ENCODE measurements around the gene LAMTOR4. TPM values are rescaled to one million over a fixed set of nuclear protein-coding genes. Genes with fewer than 3 reads are reported as not detected.

The LAMTOR4 gene
- total RNA-seq, 1 donor from 2014 or later, result 133 TPM

- Mint-ChIP-seq H3K27ac (peak within 1 kb of the TSS; percentile 81), H3K9me3 (no peaks in the 10 kb centered on the region), H3K36me3 (ENCODE audit: low read depth) (peaks cover 26% of the 10 kb centered on the region), H3K4me3 (peak within 1 kb of the TSS; percentile 81), H3K4me1 (ENCODE audit: low read depth) (peaks cover 49% of the 10 kb centered on the region), H3K27me3 (ENCODE audit: insufficient read depth) (no peaks in the 10 kb centered on the region)
- intact Hi-C loops (cut with micrococcal nuclease), result loop anchor here (1.0 to 2.0 kb wide), 4 partner anchors 9 to 114 kb away; partner anchors contain the start of genes GPC2, LAMTOR4 and STAG3
- DNase-seq (ENCODE audit: low spot score), result peak; percentile 89
These were observed 9.7 kb downstream of the LAMTOR4 start, which contains the start of gene TRAPPC14 for GRCh38 chr7:100158229-100159098. Gene TRAPPC14 (minus strand): TSS chr7:100158723. CDS start chr7:100158499, 224 bp downstream.

GRCh38 chr7:100159099-100159623 lies 10.4 kb downstream of the LAMTOR4 start:
- Mint-ChIP-seq H3K27ac (peak overlapping the region; percentile 81), H3K36me3 (ENCODE audit: low read depth) (peaks cover 22% of the 10 kb centered on the region), H3K27me3 (ENCODE audit: insufficient read depth) (no peaks in the 10 kb centered on the region), H3K4me1 (ENCODE audit: low read depth) (peaks cover 56% of the 10 kb centered on the region), H3K9me3 (no peaks in the 10 kb centered on the region), H3K4me3 (peak overlapping the region; percentile 81)
- intact Hi-C loops (cut with micrococcal nuclease), result loop anchor here (2.0 kb wide), 1 partner anchor 114 kb away; no protein-coding TSS in a partner anchor
- no peak for DNase-seq (ENCODE audit: low spot score)

GRCh38 chr7:100160067-100160466 lies 11.3 kb downstream of the LAMTOR4 start:
- no peaks in the 10 kb centered on the region for H3K27me3 Mint-ChIP-seq (ENCODE audit: insufficient read depth)
- peaks cover 59% of the 10 kb centered on the region for H3K4me1 Mint-ChIP-seq (ENCODE audit: low read depth)
- no peaks in the 10 kb centered on the region for H3K9me3 Mint-ChIP-seq
- H3K27ac Mint-ChIP-seq, result no peak overlapping the region
- H3K36me3 Mint-ChIP-seq (ENCODE audit: low read depth), result peaks cover 20% of the 10 kb centered on the region
- H3K4me3 Mint-ChIP-seq, result peak overlapping the region; percentile 37
- intact Hi-C loops (cut with micrococcal nuclease), result no loop called here
- no peak for DNase-seq (ENCODE audit: low spot score)

DNA sequence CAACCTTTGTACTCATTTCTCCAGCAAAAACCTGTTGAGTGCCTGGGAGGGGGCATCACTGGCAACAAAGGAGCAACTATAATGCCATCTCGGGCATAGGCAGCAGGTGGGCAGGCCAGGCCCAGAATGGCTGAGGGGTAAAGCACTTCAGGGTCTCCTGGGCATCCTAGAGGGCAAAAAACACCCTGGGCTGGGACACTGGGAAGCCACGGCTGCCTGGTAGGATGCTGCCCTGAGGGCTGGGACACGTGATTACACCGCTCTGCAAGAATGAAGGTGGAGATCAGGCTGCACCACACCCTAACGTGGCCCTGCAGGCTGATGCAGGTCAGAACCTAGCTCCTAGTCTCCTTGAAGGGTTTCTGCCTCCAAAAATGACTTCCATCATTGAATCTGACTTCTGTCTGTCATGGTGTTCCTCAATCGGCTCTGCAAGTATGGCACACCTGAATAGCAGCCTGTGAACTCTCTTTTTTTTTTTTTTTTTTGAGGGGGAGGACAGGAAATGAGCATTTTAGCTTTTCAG lies 14.4 kb downstream of the LAMTOR4 start:
- Mint-ChIP-seq H3K4me1 (ENCODE audit: low read depth) (peaks cover 57% of the 10 kb centered on the region), H3K9me3 (no peaks in the 10 kb centered on the region), H3K4me3 (peak overlapping the region; percentile 55), H3K27me3 (ENCODE audit: insufficient read depth) (peaks cover 7% of the 10 kb centered on the region), H3K27ac (no peak overlapping the region), H3K36me3 (ENCODE audit: low read depth) (no peaks in the 10 kb centered on the region)
- no peak for DNase-seq (ENCODE audit: low spot score)
- intact Hi-C loops (cut with micrococcal nuclease), result no loop called here

DNA sequence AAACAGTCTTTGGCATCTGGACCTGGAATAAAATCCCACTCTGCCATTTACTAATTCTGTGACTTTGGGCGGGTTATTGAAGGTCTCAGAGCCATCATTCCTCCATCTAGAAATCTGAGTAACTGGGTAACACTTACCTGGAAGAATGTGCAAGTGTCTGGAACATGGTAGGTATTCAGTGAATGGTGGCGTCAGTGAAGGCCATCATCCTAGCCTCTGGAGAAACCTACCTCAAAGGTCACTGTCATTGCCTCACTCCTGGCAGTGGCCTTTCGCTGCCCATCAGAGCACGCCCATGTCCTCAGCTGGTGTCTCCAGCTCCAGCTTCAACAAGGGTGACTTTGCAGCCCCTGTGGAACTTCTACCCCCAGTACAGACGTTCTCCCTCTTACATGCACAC lies 15.2 kb downstream of the LAMTOR4 start:
- H3K4me1 Mint-ChIP-seq (ENCODE audit: low read depth), result peaks cover 63% of the 10 kb centered on the region
- intact Hi-C loops (cut with micrococcal nuclease), result no loop called here
- no peaks in the 10 kb centered on the region for H3K9me3 Mint-ChIP-seq
- peaks cover 10% of the 10 kb centered on the region for H3K27me3 Mint-ChIP-seq (ENCODE audit: insufficient read depth)
- H3K4me3 Mint-ChIP-seq, result no peak overlapping the region
- H3K36me3 Mint-ChIP-seq (ENCODE audit: low read depth), result no peaks in the 10 kb centered on the region
- H3K27ac Mint-ChIP-seq, result peak overlapping the region; percentile 27
- no peak for DNase-seq (ENCODE audit: low spot score)

- no peaks in the 10 kb centered on the region for H3K36me3 Mint-ChIP-seq (ENCODE audit: low read depth)
- H3K4me1 Mint-ChIP-seq (ENCODE audit: low read depth), result peaks cover 76% of the 10 kb centered on the region
- intact Hi-C loops (cut with micrococcal nuclease), result loop anchor here (5.0 kb wide), 1 partner anchor 41 kb away; no protein-coding TSS in a partner anchor
- peak overlapping the region; percentile 59 for H3K27ac Mint-ChIP-seq
- no peaks in the 10 kb centered on the region for H3K9me3 Mint-ChIP-seq
- DNase-seq (ENCODE audit: low spot score), result peak; percentile 31
- H3K27me3 Mint-ChIP-seq (ENCODE audit: insufficient read depth), result peaks cover 20% of the 10 kb centered on the region
- peak overlapping the region; percentile 78 for H3K4me3 Mint-ChIP-seq
These were observed 17.7 kb downstream of the LAMTOR4 start for GRCh38 chr7:100166317-100166940.

GRCh38 chr7:100166970-100167911 lies 18.5 kb downstream of the LAMTOR4 start:
- H3K27me3 Mint-ChIP-seq (ENCODE audit: insufficient read depth), result peaks cover 24% of the 10 kb centered on the region
- peak overlapping the region; percentile 59 for H3K27ac Mint-ChIP-seq
- no peaks in the 10 kb centered on the region for H3K9me3 Mint-ChIP-seq
- peaks cover 76% of the 10 kb centered on the region for H3K4me1 Mint-ChIP-seq (ENCODE audit: low read depth)
- intact Hi-C loops (cut with micrococcal nuclease), result loop anchor here (1.0 to 5.0 kb wide), 2 partner anchors 9 to 40 kb away; partner anchors contain the start of gene TRAPPC14
- no peak for DNase-seq (ENCODE audit: low spot score)
- peak overlapping the region; percentile 78 for H3K4me3 Mint-ChIP-seq
- H3K36me3 Mint-ChIP-seq (ENCODE audit: low read depth), result peaks cover 2% of the 10 kb centered on the region

GRCh38 chr7:100167912-100168323 lies 19.2 kb downstream of the LAMTOR4 start:
- peaks cover 24% of the 10 kb centered on the region for H3K27me3 Mint-ChIP-seq (ENCODE audit: insufficient read depth)
- peaks cover 2% of the 10 kb centered on the region for H3K36me3 Mint-ChIP-seq (ENCODE audit: low read depth)
- intact Hi-C loops (cut with micrococcal nuclease), result loop anchor here (1.0 to 5.0 kb wide), 3 partner anchors 9 to 39 kb away; partner anchors contain the start of genes GPC2, STAG3 and TRAPPC14
- H3K9me3 Mint-ChIP-seq, result no peaks in the 10 kb centered on the region
- peaks cover 71% of the 10 kb centered on the region for H3K4me1 Mint-ChIP-seq (ENCODE audit: low read depth)
- no peak for DNase-seq (ENCODE audit: low spot score)
- H3K27ac Mint-ChIP-seq, result peak overlapping the region; percentile 38
- H3K4me3 Mint-ChIP-seq, result peak overlapping the region; percentile 78

DNA sequence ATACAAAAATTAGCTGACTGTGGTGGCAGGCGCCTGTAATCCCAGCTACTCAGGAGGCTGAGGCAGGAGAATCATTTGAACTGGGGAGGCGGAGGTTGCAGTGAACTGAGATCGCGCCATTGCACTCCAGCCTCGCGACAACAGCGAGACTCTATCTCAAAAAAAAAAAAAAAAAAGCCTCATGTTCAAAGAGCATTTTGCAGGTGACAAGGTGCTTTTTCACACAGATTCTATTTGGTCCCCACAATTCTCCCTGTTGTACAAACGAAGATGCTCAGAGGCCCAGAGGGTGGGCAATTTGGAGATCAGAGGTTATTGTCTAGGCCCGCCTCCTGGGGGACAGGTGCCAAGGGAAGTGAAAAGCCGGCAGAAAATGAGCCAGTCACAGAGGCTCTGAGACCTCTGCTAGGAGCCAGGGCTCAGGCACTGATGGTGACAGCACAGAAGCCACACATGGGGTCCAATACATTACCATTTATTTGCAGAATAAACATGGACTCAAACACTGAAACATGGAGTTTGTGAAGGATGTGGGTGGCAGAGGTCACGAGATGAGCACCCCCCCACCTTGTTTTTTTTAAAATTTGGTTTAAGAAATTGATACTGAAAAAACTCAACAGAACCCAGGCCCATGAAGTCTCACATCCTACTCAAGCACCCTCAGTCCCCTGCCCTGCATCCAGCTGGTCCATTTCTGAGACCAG lies 20.6 kb downstream of the LAMTOR4 start:
- intact Hi-C loops (cut with micrococcal nuclease), result loop anchor here (5.0 kb wide), 1 partner anchor 38 kb away; no protein-coding TSS in a partner anchor
- Mint-ChIP-seq H3K4me3 (peak overlapping the region; percentile 78), H3K27ac (no peak overlapping the region), H3K36me3 (ENCODE audit: low read depth) (peaks cover 2% of the 10 kb centered on the region), H3K27me3 (ENCODE audit: insufficient read depth) (peaks cover 28% of the 10 kb centered on the region), H3K4me1 (ENCODE audit: low read depth) (peaks cover 62% of the 10 kb centered on the region), H3K9me3 (no peaks in the 10 kb centered on the region)
- DNase-seq (ENCODE audit: low spot score), result no peak

GRCh38 chr7:100170101-100170897 lies 21.6 kb downstream of the LAMTOR4 start:
- Mint-ChIP-seq H3K4me1 (ENCODE audit: low read depth) (peaks cover 66% of the 10 kb centered on the region), H3K36me3 (ENCODE audit: low read depth) (peaks cover 2% of the 10 kb centered on the region), H3K4me3 (peak overlapping the region; percentile 76), H3K27me3 (ENCODE audit: insufficient read depth) (peaks cover 34% of the 10 kb centered on the region), H3K9me3 (no peaks in the 10 kb centered on the region), H3K27ac (peak overlapping the region; percentile 35)
- DNase-seq (ENCODE audit: low spot score), result no peak
- intact Hi-C loops (cut with micrococcal nuclease), result no loop called here
